Keratinocyte (primary cell): Measurements from ENCODE around the gene JAZF1. TPM values are rescaled to one million over a fixed set of nuclear protein-coding genes. Genes with fewer than 3 reads are reported as not detected.

Experiments used
- DNase-seq: peaks from one replicate; pipeline ENCODE4 v3.0.0-alpha.2; 2011; ENCODE audit warnings: low read depth, missing footprints, low spot score
- FAIRE-seq: peaks from 2 replicates; lab custom pipeline; 2011; peaks lifted over from hg19 to GRCh38; lab: Jason Lieb, UNC
- H2AFZ ChIP-seq: 2 replicates; pipeline ENCODE4 v1.6.0; 2012; ENCODE audit warnings: low read length, control low read depth, inconsistent platforms; ENCODE audit not compliant: control insufficient read depth
- H3K27ac ChIP-seq: 2 replicates; pipeline ENCODE4 v1.5.1; 2011; ENCODE audit warnings: low read length; ENCODE audit not compliant: control insufficient read depth, insufficient read depth
- H3K27me3 ChIP-seq: 3 replicates; pipeline ENCODE4 v1.6.0; 2011; ENCODE audit warnings: low read length; ENCODE audit not compliant: control insufficient read depth, insufficient read depth; ENCODE audit errors: extremely low read depth
- H3K36me3 ChIP-seq, 2 experiments: 2 replicates in 1 of 2; 3 replicates in 1 of 2; pipeline ENCODE4 v1.5.1; 2011; ENCODE audit warnings: low read length in 2 of 2, mild to moderate bottlenecking in 1 of 2; ENCODE audit not compliant: control insufficient read depth in 2 of 2, insufficient read depth in 2 of 2; ENCODE audit errors: extremely low read depth in 1 of 2
- H3K4me1 ChIP-seq: 3 replicates; pipeline ENCODE4 v1.5.1; 2011; ENCODE audit warnings: low read length; ENCODE audit not compliant: control insufficient read depth, insufficient read depth; ENCODE audit errors: extremely low read depth
- H3K4me2 ChIP-seq: 3 replicates; pipeline ENCODE4 v1.6.0; 2011; ENCODE audit warnings: low read depth, low read length; ENCODE audit not compliant: control insufficient read depth, insufficient read depth; ENCODE audit errors: extremely low read depth
- H3K4me3 ChIP-seq, 3 experiments: fragments of 200-600 bp in 1 of 3; sonication (generic) in 1 of 3; 2 replicates in 2 of 3; 3 replicates in 1 of 3; pipeline ENCODE4 v1.5.1; 2011 to 2016; ENCODE audit warnings: low read length in 3 of 3, mild to moderate bottlenecking in 3 of 3, control low read depth in 2 of 3, inconsistent platforms in 1 of 3, low read depth in 1 of 3, mixed read lengths in 1 of 3, mixed run types in 1 of 3, moderate library complexity in 1 of 3; ENCODE audit not compliant: control insufficient read depth in 2 of 3, insufficient read depth in 2 of 3; ENCODE audit errors: extremely low read depth in 1 of 3
- H3K79me2 ChIP-seq: 2 replicates; pipeline ENCODE4 v1.6.0; 2012; ENCODE audit warnings: low read length; ENCODE audit not compliant: control insufficient read depth, insufficient read depth
- H3K9ac ChIP-seq: 3 replicates; pipeline ENCODE4 v1.6.0; 2011; ENCODE audit warnings: low read length; ENCODE audit not compliant: control insufficient read depth, insufficient read depth; ENCODE audit errors: extremely low read depth
- H3K9me1 ChIP-seq: 3 replicates; pipeline ENCODE4 v1.6.0; 2011; ENCODE audit warnings: low read length; ENCODE audit not compliant: control insufficient read depth, insufficient read depth; ENCODE audit errors: extremely low read depth
- H3K9me3 ChIP-seq: 2 replicates; pipeline ENCODE4 v1.5.1; 2012; ENCODE audit warnings: low read depth, low read length; ENCODE audit not compliant: control insufficient read depth
- H4K20me1 ChIP-seq: 3 replicates; pipeline ENCODE4 v1.6.0; 2011; ENCODE audit warnings: low read length; ENCODE audit not compliant: control insufficient read depth, insufficient read depth; ENCODE audit errors: extremely low read depth
- EZH2 ChIP-seq: IDR thresholded peaks from one replicate; pipeline ENCODE4 v1.6.1; 2012; ENCODE audit warnings: inconsistent platforms, mild to moderate bottlenecking, low read length, moderate library complexity
- dilution Hi-C: fragments of 300-500 bp; cut with MboI; formaldehyde crosslinking; loops from one replicate; pipeline ENCODE4 v1.7.0; 2020; ENCODE audit warnings: low sequenced_read_pairs; ENCODE audit not compliant: extremely low pct_ligation_motif_present
- polyA plus RNA-seq, 5 experiments: library from polyadenylated mRNA; depleted of rRNA in 3 of 5; stranded (reverse) in 3 of 5; stranded (forward) in 1 of 5; unstranded in 1 of 5; fragments of >200 nt; gene quantifications; 1 replicate in 1 of 5; 2 replicates in 3 of 5; 3 replicates in 1 of 5; pipeline versions ENCODE4 v1.2.1 to v1.2.3, GENCODE V29; 2011 to 2012; ENCODE audit warnings: missing spikeins in 2 of 5, low read depth in 1 of 5, low replicate concordance in 1 of 5
- TF ChIP-seq, protein P1 (sequence below), 3 experiments: IDR thresholded peaks in 1 of 3; conservative IDR thresholded peaks in 1 of 3; optimal IDR thresholded peaks in 1 of 3; 2 replicates in 2 of 3; 3 replicates in 1 of 3; pipeline versions ENCODE3 to v1.5.1; 2011; ENCODE audit warnings: low read length in 3 of 3, mild to moderate bottlenecking in 3 of 3, moderate library complexity in 2 of 3, control low read depth in 1 of 3, inconsistent platforms in 1 of 3; ENCODE audit not compliant: insufficient read depth in 2 of 3; ENCODE audit errors: extremely low read depth in 1 of 3

The JAZF1 gene
- polyA plus RNA-seq, 1 donor (not counting 4 experiments of a cell fraction or from before 2014, with no cell fraction given) = 2.5 TPM

DNA sequence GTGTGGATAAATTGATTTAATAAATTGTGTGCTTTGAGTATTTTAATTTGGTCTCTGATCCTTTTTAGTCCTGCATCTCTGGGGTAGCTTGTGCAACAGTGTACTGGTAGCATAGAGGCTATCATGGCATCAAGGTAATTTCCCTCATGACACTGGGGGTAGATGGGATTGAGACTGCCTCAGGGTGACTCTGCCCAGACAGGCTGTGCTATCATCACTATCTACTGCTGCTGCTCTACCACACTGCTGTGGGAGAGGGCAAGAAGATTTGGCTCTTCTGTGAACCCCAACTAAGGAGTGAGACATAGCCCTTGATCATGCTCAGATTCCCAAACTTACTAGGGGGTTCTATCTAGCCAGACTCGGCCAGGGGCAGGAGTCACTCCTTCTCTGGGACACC, 43.6 kb upstream of the JAZF1 start:
- TF ChIP-seq, protein P1, sequence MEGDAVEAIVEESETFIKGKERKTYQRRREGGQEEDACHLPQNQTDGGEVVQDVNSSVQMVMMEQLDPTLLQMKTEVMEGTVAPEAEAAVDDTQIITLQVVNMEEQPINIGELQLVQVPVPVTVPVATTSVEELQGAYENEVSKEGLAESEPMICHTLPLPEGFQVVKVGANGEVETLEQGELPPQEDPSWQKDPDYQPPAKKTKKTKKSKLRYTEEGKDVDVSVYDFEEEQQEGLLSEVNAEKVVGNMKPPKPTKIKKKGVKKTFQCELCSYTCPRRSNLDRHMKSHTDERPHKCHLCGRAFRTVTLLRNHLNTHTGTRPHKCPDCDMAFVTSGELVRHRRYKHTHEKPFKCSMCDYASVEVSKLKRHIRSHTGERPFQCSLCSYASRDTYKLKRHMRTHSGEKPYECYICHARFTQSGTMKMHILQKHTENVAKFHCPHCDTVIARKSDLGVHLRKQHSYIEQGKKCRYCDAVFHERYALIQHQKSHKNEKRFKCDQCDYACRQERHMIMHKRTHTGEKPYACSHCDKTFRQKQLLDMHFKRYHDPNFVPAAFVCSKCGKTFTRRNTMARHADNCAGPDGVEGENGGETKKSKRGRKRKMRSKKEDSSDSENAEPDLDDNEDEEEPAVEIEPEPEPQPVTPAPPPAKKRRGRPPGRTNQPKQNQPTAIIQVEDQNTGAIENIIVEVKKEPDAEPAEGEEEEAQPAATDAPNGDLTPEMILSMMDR (optimal IDR thresholded peaks at IDR 0.05 in 1 of 3, IDR thresholded peaks at IDR 0.05 in 1 of 3, conservative IDR thresholded peaks at IDR 0.05 in 1 of 3; ENCODE audit: extremely low read depth in 1 of 3, insufficient read depth in 2 of 3, low read length in 3 of 3) = no peak
- TF ChIP-seq EZH2 = no peak

DNA sequence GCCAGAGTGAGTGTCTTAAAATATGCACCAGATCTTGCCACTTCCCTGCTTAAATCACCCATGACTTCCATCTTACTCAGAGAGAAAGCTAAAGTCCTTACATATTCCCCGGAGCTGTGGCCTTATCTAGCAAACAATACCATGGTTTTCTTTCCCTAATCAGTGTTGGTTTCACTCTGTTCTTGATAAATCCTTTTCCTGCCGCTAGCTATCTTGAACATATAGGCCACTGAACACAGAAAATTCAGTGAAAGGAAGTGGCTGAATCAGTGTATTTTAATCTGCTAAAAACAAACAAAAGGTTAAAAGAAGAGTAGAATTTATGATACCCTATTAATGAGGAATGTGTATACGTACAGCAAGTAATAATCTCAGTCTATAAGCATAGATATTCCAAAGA, 42.0 kb upstream of the JAZF1 start:
- no peaks in the 10 kb centered on the region for H3K36me3 ChIP-seq
- dilution Hi-C loops = no loop called here
- no peak overlapping the region for H3K4me3 ChIP-seq
- no peak overlapping the region for H3K4me2 ChIP-seq
- H3K9me3 ChIP-seq = no peaks in the 10 kb centered on the region
- no peak for DNase-seq
- H3K4me1 ChIP-seq = no peaks in the 10 kb centered on the region
- no peaks in the 10 kb centered on the region for H4K20me1 ChIP-seq
- no peaks in the 10 kb centered on the region for H3K9me1 ChIP-seq
- H3K27me3 ChIP-seq = peaks cover 4% of the 10 kb centered on the region
- no peak overlapping the region for H2AFZ ChIP-seq
- no peaks in the 10 kb centered on the region for H3K79me2 ChIP-seq
- no peak overlapping the region for H3K27ac ChIP-seq
- H3K9ac ChIP-seq = no peak overlapping the region
- no peak for FAIRE-seq
- no peak for TF ChIP-seq EZH2
- TF ChIP-seq, protein P1 (optimal IDR thresholded peaks at IDR 0.05 in 1 of 3, IDR thresholded peaks at IDR 0.05 in 1 of 3, conservative IDR thresholded peaks at IDR 0.05 in 1 of 3; ENCODE audit: extremely low read depth in 1 of 3, insufficient read depth in 2 of 3, low read length in 3 of 3) = no peak

More for the DNA sequence above, 43.6 kb upstream of the JAZF1 start:
- no peaks in the 10 kb centered on the region for H3K4me1 ChIP-seq
- FAIRE-seq = no peak
- H3K36me3 ChIP-seq = no peaks in the 10 kb centered on the region
- no peaks in the 10 kb centered on the region for H3K79me2 ChIP-seq
- no peaks in the 10 kb centered on the region for H3K9me1 ChIP-seq
- H3K4me2 ChIP-seq = no peak overlapping the region
- H3K27ac ChIP-seq = no peak overlapping the region
- no peak overlapping the region for H3K4me3 ChIP-seq
- no peaks in the 10 kb centered on the region for H4K20me1 ChIP-seq
- DNase-seq = no peak
- no peak overlapping the region for H3K9ac ChIP-seq
- peaks cover 4% of the 10 kb centered on the region for H3K27me3 ChIP-seq
- no peak overlapping the region for H2AFZ ChIP-seq
- no peaks in the 10 kb centered on the region for H3K9me3 ChIP-seq
- dilution Hi-C loops = no loop called here
